Esophagus squamous epithelium (tissue), 5 donors: ENCODE measurements around the gene STARD9. TPM values are rescaled to one million over a fixed set of nuclear protein-coding genes. Genes with fewer than 3 reads are reported as not detected.

Experiments
- DNase-seq: peaks from one replicate; lab custom pipeline; 2025; lab: John Stamatoyannopoulos, UW
- H3K27ac ChIP-seq, 4 donors: fragments of 200-600 bp; sonication (generic); one replicate each; pipeline ENCODE4 v1.5.1; 2016 to 2019; ENCODE audit warnings: mild to moderate bottlenecking in 1 of 4
- H3K27me3 ChIP-seq, 4 donors: fragments of 200-600 bp; sonication (generic); 1 replicate in 3 of 4; 2 replicates in 1 of 4; pipeline versions ENCODE4 v1.5.1 to v1.6.0; 2017 to 2021; ENCODE audit warnings: antibody characterized with exemption in 1 of 4
- H3K36me3 ChIP-seq, 3 donors: fragments of 200-600 bp; sonication (generic); one replicate each; pipeline ENCODE4 v1.5.1; 2016 to 2019
- H3K4me1 ChIP-seq, 3 donors: fragments of 200-600 bp; sonication (generic); one replicate each; pipeline ENCODE4 v1.5.1; 2017 to 2019
- H3K4me3 ChIP-seq, 4 donors: fragments of 200-600 bp; sonication (generic); 1 replicate in 3 of 4; 2 replicates in 1 of 4; pipeline ENCODE4 v1.5.1; 2016 to 2019; ENCODE audit warnings: mild to moderate bottlenecking in 2 of 4, moderate library complexity in 1 of 4
- H3K9me3 ChIP-seq, 3 donors: fragments of 200-600 bp; sonication (generic); one replicate each; pipeline ENCODE4 v1.5.1; 2016 to 2019
- POLR2A ChIP-seq, 4 donors: fragments of 450-650 bp; IDR thresholded peaks; one replicate each; pipeline ENCODE4 v1.6.1; 2017; ENCODE audit warnings: antibody characterized with exemption in 4 of 4, mild to moderate bottlenecking in 4 of 4, moderate library complexity in 3 of 4
- WGBS, 2 donors: methylation state at CpG; one replicate each; pipeline ENCODE4 v1.1.5; 2018; 5-methylcytosine and 5-hydroxymethylcytosine counted together
- intact Hi-C: fragments of 100-400 bp; cut with DNase I; formaldehyde crosslinking; loops from one replicate; pipeline ENCODE4 v1.15.0; 2022
- total RNA-seq, 4 donors: library from RNA; depleted of rRNA; stranded (reverse); fragments of >200 nt; gene quantifications; one replicate each; pipeline ENCODE4 v1.1.0, GENCODE V29; 2016
- TF ChIP-seq, protein P1 (sequence below), 6 experiments: fragments of 450-650 bp in 4 of 6; fragments of 200-600 bp in 2 of 6; sonication (generic) in 2 of 6; IDR thresholded peaks; one replicate each; pipeline ENCODE4 v1.5.1; 2016 to 2019; ENCODE audit warnings: antibody characterized with exemption in 6 of 6, mild to moderate bottlenecking in 4 of 6, moderate library complexity in 4 of 6
- donor health status: DM: yes; HTN: yes; CAD: no.

STARD9 gene
- total RNA-seq, 4 donors from 2014 or later: 1.4 to 14.5 (median 2.3) TPM

GRCh38 chr15:42725331-42725903, 150.0 kb downstream of the STARD9 start:
- H3K27me3 ChIP-seq: no peaks in the 10 kb centered on the region
- no peaks in the 10 kb centered on the region for H3K9me3 ChIP-seq
- WGBS, 2 donors: 78 to 84% methylated on average over 10 to 12 of the region's 12 CpGs
- peaks cover 24 to 98% (median 47%) of the 10 kb centered on the region in 3 donors for H3K36me3 ChIP-seq
- H3K27ac ChIP-seq: no peak overlapping the region
- TF ChIP-seq, protein P1, sequence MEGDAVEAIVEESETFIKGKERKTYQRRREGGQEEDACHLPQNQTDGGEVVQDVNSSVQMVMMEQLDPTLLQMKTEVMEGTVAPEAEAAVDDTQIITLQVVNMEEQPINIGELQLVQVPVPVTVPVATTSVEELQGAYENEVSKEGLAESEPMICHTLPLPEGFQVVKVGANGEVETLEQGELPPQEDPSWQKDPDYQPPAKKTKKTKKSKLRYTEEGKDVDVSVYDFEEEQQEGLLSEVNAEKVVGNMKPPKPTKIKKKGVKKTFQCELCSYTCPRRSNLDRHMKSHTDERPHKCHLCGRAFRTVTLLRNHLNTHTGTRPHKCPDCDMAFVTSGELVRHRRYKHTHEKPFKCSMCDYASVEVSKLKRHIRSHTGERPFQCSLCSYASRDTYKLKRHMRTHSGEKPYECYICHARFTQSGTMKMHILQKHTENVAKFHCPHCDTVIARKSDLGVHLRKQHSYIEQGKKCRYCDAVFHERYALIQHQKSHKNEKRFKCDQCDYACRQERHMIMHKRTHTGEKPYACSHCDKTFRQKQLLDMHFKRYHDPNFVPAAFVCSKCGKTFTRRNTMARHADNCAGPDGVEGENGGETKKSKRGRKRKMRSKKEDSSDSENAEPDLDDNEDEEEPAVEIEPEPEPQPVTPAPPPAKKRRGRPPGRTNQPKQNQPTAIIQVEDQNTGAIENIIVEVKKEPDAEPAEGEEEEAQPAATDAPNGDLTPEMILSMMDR (IDR thresholded peaks at IDR 0.05): no peak
- TF ChIP-seq POLR2A (IDR thresholded peaks at IDR 0.05): no peak
- DNase-seq: no peak
- peaks cover 0 to 17% (median 3%) of the 10 kb centered on the region in 3 donors for H3K4me1 ChIP-seq
- intact Hi-C loops: no loop called here
- H3K4me3 ChIP-seq: no peak overlapping the region

DNA sequence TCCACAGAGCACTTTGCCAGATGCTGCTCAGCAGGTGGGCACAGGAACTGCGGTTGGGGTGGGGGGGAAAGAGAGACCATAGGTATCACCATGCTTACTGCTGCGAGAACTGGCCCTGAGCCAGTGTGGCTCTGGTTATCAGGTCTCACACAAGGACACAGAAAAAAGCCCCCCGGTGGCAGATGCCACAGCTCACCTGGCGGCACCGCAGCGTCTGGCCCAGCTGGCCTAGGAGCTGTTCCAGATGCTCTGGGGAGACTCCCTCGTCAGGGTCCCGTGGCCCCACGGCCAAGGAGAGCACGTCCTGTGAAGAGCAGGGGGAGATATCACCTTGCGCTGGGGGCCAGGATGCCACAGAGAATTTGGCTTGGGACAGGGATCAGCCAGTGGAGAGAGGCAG, 150.7 kb downstream of the STARD9 start:
- no peaks in the 10 kb centered on the region for H3K9me3 ChIP-seq
- no peaks in the 10 kb centered on the region for H3K27me3 ChIP-seq
- DNase-seq: no peak
- H3K4me1 ChIP-seq: peaks cover 0 to 10% (median 3%) of the 10 kb centered on the region in 3 donors
- 78 to 80% methylated on average over 3 of the region's 11 CpGs for WGBS, 2 donors
- TF ChIP-seq, protein P1 (IDR thresholded peaks at IDR 0.05): no peak
- TF ChIP-seq POLR2A (IDR thresholded peaks at IDR 0.05): no peak
- no peak overlapping the region for H3K27ac ChIP-seq
- peaks cover 24 to 100% (median 47%) of the 10 kb centered on the region in 3 donors for H3K36me3 ChIP-seq
- no peak overlapping the region for H3K4me3 ChIP-seq
- intact Hi-C loops: no loop called here

GRCh38 chr15:42727750-42728381, 152.5 kb downstream of the STARD9 start:
- no peak for DNase-seq
- H3K27me3 ChIP-seq: no peaks in the 10 kb centered on the region
- no peaks in the 10 kb centered on the region for H3K9me3 ChIP-seq
- no peak for TF ChIP-seq POLR2A (IDR thresholded peaks at IDR 0.05)
- TF ChIP-seq, protein P1 (IDR thresholded peaks at IDR 0.05): no peak
- no peak overlapping the region for H3K4me3 ChIP-seq
- H3K36me3 ChIP-seq: peaks cover 28 to 100% (median 57%) of the 10 kb centered on the region in 3 donors
- WGBS, 2 donors: 74 to 78% methylated on average over 6 of the region's 13 CpGs
- no peaks in the 10 kb centered on the region for H3K4me1 ChIP-seq
- no peak overlapping the region for H3K27ac ChIP-seq
- intact Hi-C loops: no loop called here

- WGBS, 2 donors: 84 to 87% methylated on average over 4 to 5 of the region's 5 CpGs
- Histone ChIP-seq H3K4me1 (no peaks in the 10 kb centered on the region), H3K36me3 (peaks cover 28 to 100% (median 57%) of the 10 kb centered on the region in 3 donors), H3K4me3 (no peak overlapping the region), H3K27me3 (no peaks in the 10 kb centered on the region), H3K9me3 (no peaks in the 10 kb centered on the region), H3K27ac (no peak overlapping the region)
- intact Hi-C loops: no loop called here
- TF ChIP-seq, protein P1 (IDR thresholded peaks at IDR 0.05): no peak
- TF ChIP-seq POLR2A (IDR thresholded peaks at IDR 0.05): no peak
- no peak for DNase-seq
These were observed 153.2 kb downstream of the STARD9 start for GRCh38 chr15:42728560-42728959.

DNA sequence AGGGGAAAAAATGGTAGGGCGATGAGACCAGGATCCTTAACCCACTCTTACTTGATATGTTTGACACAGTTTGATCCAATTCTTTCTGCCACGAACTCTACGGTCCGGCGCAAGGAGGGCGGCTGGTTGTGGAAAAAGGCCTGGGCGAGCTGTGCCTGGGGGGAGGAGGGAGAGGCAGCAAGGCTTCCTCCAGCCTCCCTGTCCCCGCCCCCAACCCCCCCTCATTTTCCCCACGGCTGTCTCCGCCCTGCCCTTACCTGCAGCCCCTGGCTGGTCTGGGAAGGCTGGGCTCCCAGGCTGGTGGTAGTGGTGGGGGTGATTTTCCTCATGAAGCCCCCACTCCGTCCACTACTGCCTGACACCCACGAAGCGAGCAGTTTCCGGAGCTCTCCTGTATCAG, 153.6 kb downstream of the STARD9 start:
- H3K4me1 ChIP-seq: no peaks in the 10 kb centered on the region
- no peak for TF ChIP-seq POLR2A (IDR thresholded peaks at IDR 0.05)
- TF ChIP-seq, protein P1 (IDR thresholded peaks at IDR 0.05): no peak
- WGBS, 2 donors: 85 to 86% methylated on average over 9 to 10 of the region's 14 CpGs
- no peak overlapping the region for H3K4me3 ChIP-seq
- peaks cover 28 to 100% (median 56%) of the 10 kb centered on the region in 3 donors for H3K36me3 ChIP-seq
- H3K9me3 ChIP-seq: no peaks in the 10 kb centered on the region
- intact Hi-C loops: no loop called here
- DNase-seq: no peak
- H3K27ac ChIP-seq: no peak overlapping the region
- H3K27me3 ChIP-seq: no peaks in the 10 kb centered on the region
